Astrocyte (in vitro differentiated cells and primary cell): ENCODE measurements around the gene ALAD. TPM values are rescaled to one million over a fixed set of nuclear protein-coding genes. Genes with fewer than 3 reads are reported as not detected.

Experiments
- DNase-seq: peaks from one replicate; pipeline ENCODE4 v3.0.0-alpha.2; 2010; ENCODE audit warnings: low read depth
- FAIRE-seq: peaks from 2 replicates; lab custom pipeline; 2011; peaks lifted over from hg19 to GRCh38; lab: Jason Lieb, UNC
- H2AFZ ChIP-seq: 2 replicates; pipeline ENCODE4 v1.6.0; 2012; ENCODE audit warnings: low read depth, low read length, inconsistent platforms
- H3K27ac ChIP-seq: 2 replicates; pipeline ENCODE4 v1.5.1; 2011; ENCODE audit warnings: low read depth, low read length, inconsistent platforms
- H3K27me3 ChIP-seq: 2 replicates; pipeline ENCODE4 v1.6.0; 2011; ENCODE audit warnings: low read length, inconsistent platforms; ENCODE audit not compliant: insufficient read depth
- H3K36me3 ChIP-seq: 2 replicates; pipeline ENCODE4 v1.5.1; 2011; ENCODE audit warnings: low read length, inconsistent platforms; ENCODE audit not compliant: insufficient read depth
- H3K4me1 ChIP-seq: 2 replicates; pipeline ENCODE4 v1.5.1; 2011; ENCODE audit warnings: low read length, inconsistent platforms; ENCODE audit not compliant: insufficient read depth
- H3K4me2 ChIP-seq: 2 replicates; pipeline ENCODE4 v1.6.0; 2012; ENCODE audit warnings: low read length, inconsistent platforms
- H3K4me3 ChIP-seq: 2 replicates; pipeline ENCODE4 v1.5.1; 2011; ENCODE audit warnings: low read depth, mild to moderate bottlenecking, low read length, inconsistent platforms; ENCODE audit not compliant: insufficient read depth
- H3K79me2 ChIP-seq: 2 replicates; pipeline ENCODE4 v1.6.0; 2012; ENCODE audit warnings: mild to moderate bottlenecking, low read length, inconsistent platforms; ENCODE audit not compliant: insufficient read depth
- H3K9ac ChIP-seq: 2 replicates; pipeline ENCODE4 v1.6.0; 2012; ENCODE audit warnings: mild to moderate bottlenecking, low read length, inconsistent platforms
- H3K9me3 ChIP-seq: 2 replicates; pipeline ENCODE4 v1.5.1; 2012; ENCODE audit warnings: low read depth, mild to moderate bottlenecking, low read length, inconsistent platforms; ENCODE audit not compliant: insufficient read depth
- H4K20me1 ChIP-seq: 2 replicates; pipeline ENCODE4 v1.6.0; 2012; ENCODE audit warnings: low read length, inconsistent platforms; ENCODE audit not compliant: insufficient read depth
- H3K27ac Mint-ChIP-seq: one replicate; pipeline ENCODE4 v1.8.0; 2021; ENCODE audit warnings: mild to moderate bottlenecking, mixed read lengths; ENCODE audit not compliant: unreplicated experiment
- H3K27me3 Mint-ChIP-seq: one replicate; pipeline ENCODE4 v1.8.0; 2021; ENCODE audit warnings: low read depth, mixed read lengths; ENCODE audit not compliant: unreplicated experiment
- H3K36me3 Mint-ChIP-seq: one replicate; pipeline ENCODE4 v1.8.0; 2021; ENCODE audit warnings: low read depth, mixed read lengths; ENCODE audit not compliant: unreplicated experiment
- H3K4me1 Mint-ChIP-seq: one replicate; pipeline ENCODE4 v1.8.0; 2021; ENCODE audit warnings: low read depth, mixed read lengths; ENCODE audit not compliant: unreplicated experiment
- H3K4me3 Mint-ChIP-seq: one replicate; pipeline ENCODE4 v1.8.0; 2021; ENCODE audit warnings: mild to moderate bottlenecking, moderate library complexity, mixed read lengths; ENCODE audit not compliant: unreplicated experiment
- H3K9me3 Mint-ChIP-seq: one replicate; pipeline ENCODE4 v1.8.0; 2021; ENCODE audit warnings: mild to moderate bottlenecking, mixed read lengths; ENCODE audit not compliant: unreplicated experiment
- EZH2 ChIP-seq: IDR thresholded peaks from 2 replicates; pipeline ENCODE4 v1.6.1; 2012; ENCODE audit warnings: mild to moderate bottlenecking, low read length, inconsistent platforms; ENCODE audit not compliant: insufficient read depth
- total RNA-seq: library from RNA; stranded (reverse); gene quantifications from 2 replicates; pipeline ENCODE4 v1.2.1, GENCODE V29; 2021
- TF ChIP-seq, protein P1 (sequence below): IDR thresholded peaks from 2 replicates; pipeline ENCODE4 v1.5.1; 2011; ENCODE audit warnings: low read depth, mild to moderate bottlenecking, inconsistent platforms, low read length, moderate library complexity; ENCODE audit not compliant: insufficient read depth

Gene ALAD
- total RNA-seq, 1 donor from 2014 or later = 20.7 TPM

- FAIRE-seq (no peak), DNase-seq (no peak)
- no peaks in the 10 kb centered on the region for H3K9me3 Mint-ChIP-seq
- Histone ChIP-seq H3K36me3 (no peaks in the 10 kb centered on the region), H4K20me1 (no peaks in the 10 kb centered on the region), H3K79me2 (no peaks in the 10 kb centered on the region), H3K27ac (no peak overlapping the region), H3K9ac (no peak overlapping the region), H2AFZ (no peak overlapping the region), H3K9me3 (no peaks in the 10 kb centered on the region), H3K4me1 (no peaks in the 10 kb centered on the region), H3K27me3 (peaks cover 48% of the 10 kb centered on the region), H3K4me2 (no peak overlapping the region), H3K4me3 (no peak overlapping the region)
- TF ChIP-seq, protein P1, sequence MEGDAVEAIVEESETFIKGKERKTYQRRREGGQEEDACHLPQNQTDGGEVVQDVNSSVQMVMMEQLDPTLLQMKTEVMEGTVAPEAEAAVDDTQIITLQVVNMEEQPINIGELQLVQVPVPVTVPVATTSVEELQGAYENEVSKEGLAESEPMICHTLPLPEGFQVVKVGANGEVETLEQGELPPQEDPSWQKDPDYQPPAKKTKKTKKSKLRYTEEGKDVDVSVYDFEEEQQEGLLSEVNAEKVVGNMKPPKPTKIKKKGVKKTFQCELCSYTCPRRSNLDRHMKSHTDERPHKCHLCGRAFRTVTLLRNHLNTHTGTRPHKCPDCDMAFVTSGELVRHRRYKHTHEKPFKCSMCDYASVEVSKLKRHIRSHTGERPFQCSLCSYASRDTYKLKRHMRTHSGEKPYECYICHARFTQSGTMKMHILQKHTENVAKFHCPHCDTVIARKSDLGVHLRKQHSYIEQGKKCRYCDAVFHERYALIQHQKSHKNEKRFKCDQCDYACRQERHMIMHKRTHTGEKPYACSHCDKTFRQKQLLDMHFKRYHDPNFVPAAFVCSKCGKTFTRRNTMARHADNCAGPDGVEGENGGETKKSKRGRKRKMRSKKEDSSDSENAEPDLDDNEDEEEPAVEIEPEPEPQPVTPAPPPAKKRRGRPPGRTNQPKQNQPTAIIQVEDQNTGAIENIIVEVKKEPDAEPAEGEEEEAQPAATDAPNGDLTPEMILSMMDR = no peak
- TF ChIP-seq EZH2 = no peak
- H3K27me3 Mint-ChIP-seq = peaks cover 49% of the 10 kb centered on the region
- no peak overlapping the region for H3K4me3 Mint-ChIP-seq
- no peaks in the 10 kb centered on the region for H3K36me3 Mint-ChIP-seq
- H3K4me1 Mint-ChIP-seq = peaks cover 4% of the 10 kb centered on the region
- H3K27ac Mint-ChIP-seq = no peak overlapping the region
These were observed 52.6 kb downstream of the ALAD start for GRCh38 chr9:113348437-113348836.

DNA sequence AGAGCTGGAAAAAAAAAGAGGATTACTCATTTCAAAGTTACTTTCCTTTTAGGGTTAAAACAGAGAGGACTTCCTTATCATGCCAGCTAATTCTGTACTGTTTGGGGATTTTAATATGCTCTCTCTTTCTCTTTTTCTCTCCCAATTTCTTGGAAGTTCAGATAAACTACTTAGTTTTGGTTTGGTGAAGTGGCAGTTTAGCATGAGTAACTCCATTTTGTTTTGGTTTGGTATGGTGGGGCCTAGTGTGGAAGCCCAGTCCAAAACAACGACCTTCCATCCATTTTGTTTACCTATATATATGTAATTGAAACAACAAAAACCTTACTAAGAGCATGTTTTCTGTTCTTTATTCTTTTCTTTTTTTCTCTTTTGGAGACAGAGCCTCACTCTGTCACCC is 55.4 kb downstream of the ALAD start:
- Histone ChIP-seq H2AFZ (no peak overlapping the region), H3K4me2 (no peak overlapping the region), H3K27me3 (peaks cover 28% of the 10 kb centered on the region), H3K36me3 (no peaks in the 10 kb centered on the region), H3K4me3 (no peak overlapping the region), H3K9me3 (no peaks in the 10 kb centered on the region), H3K4me1 (no peaks in the 10 kb centered on the region), H4K20me1 (no peaks in the 10 kb centered on the region), H3K79me2 (no peaks in the 10 kb centered on the region), H3K9ac (no peak overlapping the region), H3K27ac (no peak overlapping the region)
- Mint-ChIP-seq H3K4me3 (no peak overlapping the region), H3K4me1 (peaks cover 4% of the 10 kb centered on the region), H3K27me3 (peaks cover 31% of the 10 kb centered on the region), H3K36me3 (no peaks in the 10 kb centered on the region), H3K9me3 (no peaks in the 10 kb centered on the region), H3K27ac (no peak overlapping the region)
- FAIRE-seq = no peak
- TF ChIP-seq, protein P1 = no peak
- TF ChIP-seq EZH2 = no peak
- no peak for DNase-seq

GRCh38 chr9:113345190-113345589 is 55.9 kb downstream of the ALAD start:
- Histone ChIP-seq H3K9me3 (no peaks in the 10 kb centered on the region), H3K4me2 (no peak overlapping the region), H2AFZ (no peak overlapping the region), H3K79me2 (no peaks in the 10 kb centered on the region), H3K27ac (no peak overlapping the region), H3K4me1 (no peaks in the 10 kb centered on the region), H3K36me3 (no peaks in the 10 kb centered on the region), H3K4me3 (no peak overlapping the region), H4K20me1 (no peaks in the 10 kb centered on the region), H3K27me3 (peaks cover 24% of the 10 kb centered on the region), H3K9ac (no peak overlapping the region)
- no peak for DNase-seq
- TF ChIP-seq, protein P1 = no peak
- TF ChIP-seq EZH2 = no peak
- H3K27me3 Mint-ChIP-seq = peaks cover 26% of the 10 kb centered on the region
- no peaks in the 10 kb centered on the region for H3K36me3 Mint-ChIP-seq
- H3K27ac Mint-ChIP-seq = no peak overlapping the region
- no peak for FAIRE-seq
- no peaks in the 10 kb centered on the region for H3K9me3 Mint-ChIP-seq
- H3K4me1 Mint-ChIP-seq = peaks cover 4% of the 10 kb centered on the region
- H3K4me3 Mint-ChIP-seq = no peak overlapping the region
